Dedifferentiated amniotic fluid mesenchymal stem cell (primary cell): ENCODE measurements around the gene AK5.

Experiments
- DNase-seq: peaks from one replicate; pipeline ENCODE4 v3.0.0-alpha.2; 2016; ENCODE audit errors: extremely low spot score

The AK5 gene

DNA sequence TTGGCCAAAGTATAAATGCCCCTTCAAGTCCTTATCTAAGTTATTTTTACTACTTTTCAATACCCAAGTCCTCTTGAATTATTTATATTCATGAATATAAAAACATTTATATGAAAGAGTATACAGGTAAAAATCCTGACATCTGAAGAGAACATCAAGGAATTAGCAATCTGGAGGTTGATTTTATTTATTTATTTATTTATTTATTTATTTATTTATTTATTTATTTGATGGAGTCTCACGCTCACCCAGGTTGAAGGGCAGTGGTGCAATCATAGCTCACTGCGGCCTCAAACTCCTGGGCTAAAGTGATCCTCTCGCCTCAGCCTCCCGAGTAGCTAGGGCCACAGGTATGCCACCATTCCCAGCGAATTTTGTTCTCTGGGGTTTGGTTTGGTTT, 307.4 kb downstream of the AK5 start:
- DNase-seq = no peak

DNA sequence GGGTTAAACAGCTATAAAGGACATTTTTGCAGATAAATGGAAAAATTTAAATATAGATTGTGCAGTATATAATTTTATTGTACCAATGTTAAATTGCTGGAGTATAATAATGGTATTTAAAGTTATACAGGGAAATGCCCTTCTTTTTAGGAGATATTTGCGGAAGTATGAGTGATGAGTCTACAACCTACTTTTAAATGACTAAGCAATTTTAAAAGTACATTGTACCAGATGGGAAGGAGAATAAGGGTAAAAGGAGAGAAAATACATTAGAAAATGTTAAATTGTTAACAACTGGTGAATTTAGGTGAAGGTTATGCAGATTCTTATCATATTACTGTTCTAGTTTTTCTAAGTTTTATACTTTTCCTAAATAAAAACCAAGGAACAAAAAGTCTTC, 308.8 kb downstream of the AK5 start:
- DNase-seq = no peak

DNA sequence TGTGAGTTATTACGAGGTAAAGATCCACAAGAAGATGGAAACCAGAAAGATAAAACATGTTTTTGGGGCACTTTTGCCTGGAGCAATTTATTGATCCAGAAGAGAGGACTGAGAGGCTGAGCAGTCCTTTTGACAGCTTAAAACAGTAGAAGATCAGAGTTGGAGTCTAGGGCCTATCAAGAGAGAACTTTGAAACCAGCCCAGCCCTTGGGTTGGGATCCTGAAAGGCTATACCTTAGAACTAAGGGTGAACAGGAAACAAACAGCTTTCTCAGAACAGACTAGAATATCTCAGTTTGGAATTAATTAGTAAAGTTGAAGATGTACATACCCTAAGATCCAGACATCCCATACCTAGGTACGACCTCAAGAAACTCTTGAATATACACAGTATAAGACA, 311.1 kb downstream of the AK5 start:
- DNase-seq = no peak

DNA sequence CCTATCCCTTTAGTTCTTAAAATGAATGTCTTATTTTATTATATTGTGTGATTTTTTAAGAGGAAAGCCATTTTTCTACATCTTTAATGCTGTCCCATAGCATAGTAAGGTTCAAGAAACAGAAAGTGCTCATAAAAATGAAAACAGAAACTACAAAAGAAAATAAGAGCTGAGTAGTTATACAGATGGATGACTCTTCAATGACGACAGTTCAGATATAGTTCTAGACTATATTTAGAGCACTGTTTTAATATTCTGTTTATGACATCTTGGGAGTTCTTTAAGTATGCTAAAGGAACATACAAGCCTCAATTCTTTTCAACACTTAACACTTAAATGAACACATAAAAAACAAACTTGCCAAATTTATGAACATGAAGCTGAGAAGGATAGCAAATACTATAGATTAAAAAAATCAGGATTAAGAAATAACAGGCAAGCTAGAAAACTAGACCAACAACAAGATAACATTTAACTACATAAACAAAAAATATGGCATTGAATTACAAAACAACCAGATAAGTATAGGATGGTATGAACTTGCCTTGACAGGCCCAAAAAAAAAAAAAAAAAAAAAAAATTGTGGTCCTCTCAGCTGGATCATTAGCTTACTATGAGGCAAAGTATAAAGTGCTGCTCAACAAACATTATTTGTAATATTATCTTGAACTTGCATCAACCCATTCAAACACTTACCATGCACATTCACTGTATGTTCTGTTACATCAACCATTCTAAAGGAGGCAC, 312.7 kb downstream of the AK5 start:
- no peak for DNase-seq

DNA sequence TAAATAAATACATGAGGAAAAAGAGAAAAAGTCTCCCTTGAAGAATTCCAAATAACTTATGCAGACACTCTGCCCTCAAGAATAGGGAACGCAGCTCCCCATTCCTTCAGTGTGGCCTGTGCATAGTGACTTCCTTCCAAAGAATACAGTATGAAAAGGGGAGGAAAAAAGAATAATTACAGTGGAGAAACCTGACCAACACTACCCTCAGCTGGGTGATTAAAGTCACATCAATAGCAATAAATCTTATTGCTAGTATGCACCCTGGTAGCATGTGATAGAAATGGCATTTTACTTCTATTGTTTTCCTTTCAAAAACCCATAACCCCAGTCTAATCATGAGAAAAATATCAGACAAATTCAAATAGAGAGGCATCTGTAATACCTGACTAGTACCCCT, 315.5 kb downstream of the AK5 start:
- DNase-seq = no peak

DNA sequence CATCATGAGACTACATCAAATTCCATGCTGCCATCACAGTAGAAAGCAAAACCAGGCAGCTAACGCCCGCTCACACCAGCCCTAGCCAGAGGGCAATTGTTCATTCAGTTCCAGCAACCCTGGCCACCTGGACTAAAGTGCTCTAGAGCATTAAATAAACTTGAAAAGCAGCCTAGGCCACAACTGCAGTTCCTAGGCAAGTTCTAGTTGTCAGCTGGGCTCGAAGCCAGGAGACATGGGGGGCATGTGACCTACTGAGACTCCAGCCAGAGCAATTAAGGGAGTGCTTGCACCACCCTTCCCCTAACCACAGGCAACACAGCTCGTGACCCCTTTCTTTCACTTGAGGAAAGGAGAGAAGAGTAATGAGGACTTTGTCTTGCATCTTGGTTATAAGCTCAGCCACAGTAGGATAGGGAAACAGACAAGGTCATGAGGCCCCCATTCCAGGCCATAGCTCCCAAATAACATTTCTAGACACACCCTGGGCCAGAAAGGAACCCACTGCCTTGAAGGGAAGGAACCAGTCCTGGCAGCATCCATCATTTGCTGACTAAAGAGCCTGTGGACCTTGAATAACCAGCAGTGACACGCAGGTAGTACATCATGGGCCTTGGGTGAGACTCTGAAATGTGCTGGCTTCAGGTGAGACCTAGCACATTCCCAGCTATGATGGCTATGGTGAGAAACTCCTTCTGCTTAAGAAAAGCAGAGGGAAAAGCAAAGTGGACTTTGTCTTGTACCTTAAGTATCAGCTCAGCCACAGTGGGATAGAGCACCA, 323.6 kb downstream of the AK5 start:
- peak; percentile 20 for DNase-seq

DNA sequence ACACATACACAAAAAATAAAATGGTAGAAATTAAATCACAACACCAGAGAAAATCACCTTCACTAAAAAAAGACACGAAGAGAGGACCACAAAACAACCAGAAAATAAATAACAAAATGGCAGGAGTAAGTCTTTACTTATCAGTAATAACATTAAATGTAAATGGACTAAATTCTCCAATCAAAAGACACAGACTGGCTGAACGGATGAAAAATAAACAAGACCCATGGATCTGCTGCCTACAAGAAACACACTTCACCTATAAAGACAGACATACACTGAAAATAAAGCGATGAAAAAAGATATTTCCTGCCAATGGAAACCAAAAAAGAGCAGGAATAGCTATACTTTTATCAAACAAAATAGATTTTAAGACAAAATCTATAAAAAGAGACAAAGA, 327.1 kb downstream of the AK5 start:
- DNase-seq = no peak
